Measurements from ENCODE around the gene PLA2G4D.

Gene PLA2G4D

DNA sequence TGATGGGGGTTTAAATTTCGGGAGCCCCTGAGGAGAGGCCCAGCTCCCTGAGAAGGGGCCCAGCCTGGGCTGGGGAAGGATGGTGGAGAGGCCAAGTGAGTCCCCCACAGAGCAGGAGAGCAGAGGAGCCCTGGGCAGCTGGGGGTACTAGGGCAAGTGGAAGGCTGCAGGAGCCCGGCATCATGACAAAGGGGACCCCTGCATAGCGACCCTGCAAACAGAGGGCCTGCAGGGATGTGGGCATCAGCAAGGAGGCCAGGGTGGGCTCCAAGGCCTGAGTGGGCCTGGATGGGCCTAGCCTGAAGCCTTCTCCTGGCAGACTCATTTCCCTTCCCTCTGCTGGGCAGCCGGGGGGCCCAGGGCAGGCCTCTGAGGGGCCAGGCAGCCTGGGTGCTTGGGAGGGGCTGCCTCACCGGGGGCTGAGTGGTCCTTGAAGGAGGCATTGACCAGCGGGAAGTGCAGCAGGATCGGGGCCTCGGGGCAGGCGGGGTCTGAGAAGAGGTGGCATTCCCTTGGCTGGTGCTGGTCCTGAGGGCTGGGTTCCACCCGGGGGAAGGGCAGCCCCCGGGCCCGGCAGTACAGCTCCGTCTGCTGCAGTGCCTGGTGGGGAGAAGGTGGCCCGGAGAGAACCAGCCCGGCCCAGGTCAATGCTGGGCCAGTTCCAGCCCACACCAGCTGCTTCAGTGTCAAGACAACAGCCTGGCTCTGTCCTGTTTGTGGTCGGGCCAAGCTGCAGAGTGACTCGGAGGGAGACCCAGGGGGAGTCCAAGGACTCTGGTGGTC is 24.7 kb downstream of the PLA2G4D start:
- Histone ChIP-seq H3K4me2 (ENCODE audit: low read length) (no peak overlapping the region), H3K79me2 (ENCODE audit: control insufficient read depth, low read length) (no peaks in the 10 kb centered on the region), H3K4me3 (ENCODE audit: low read length) (no peak overlapping the region), H3K36me3 (ENCODE audit: control insufficient read depth, low read length) (no peaks in the 10 kb centered on the region), H3K27me3 (ENCODE audit: control insufficient read depth, low read length) (peaks cover 9% of the 10 kb centered on the region), H3K9me3 (ENCODE audit: control insufficient read depth, insufficient read depth, low read length) (no peaks in the 10 kb centered on the region), H4K20me1 (ENCODE audit: control insufficient read depth, insufficient read depth, low read depth, low read length) (no peaks in the 10 kb centered on the region), H3F3A (ENCODE audit: control insufficient read depth, insufficient read depth) (no peaks in the 10 kb centered on the region), H3K4me1 (ENCODE audit: control insufficient read depth, low read length) (peaks cover 7% of the 10 kb centered on the region), H3K27ac (ENCODE audit: low read depth, low read length) (no peak overlapping the region), H3K9me2 (replicated peaks; ENCODE audit: control insufficient read depth, low read length) (no peaks in the 10 kb centered on the region)
- TF ChIP-seq CTCF (IDR thresholded peaks at IDR 0.05; ENCODE audit: low read depth, low read length, poor library complexity, severe bottlenecking) (no peak), EZH2phosphoT487 (IDR thresholded peaks at IDR 0.05; ENCODE audit: borderline replicate concordance, low read length) (no peak)

DNA sequence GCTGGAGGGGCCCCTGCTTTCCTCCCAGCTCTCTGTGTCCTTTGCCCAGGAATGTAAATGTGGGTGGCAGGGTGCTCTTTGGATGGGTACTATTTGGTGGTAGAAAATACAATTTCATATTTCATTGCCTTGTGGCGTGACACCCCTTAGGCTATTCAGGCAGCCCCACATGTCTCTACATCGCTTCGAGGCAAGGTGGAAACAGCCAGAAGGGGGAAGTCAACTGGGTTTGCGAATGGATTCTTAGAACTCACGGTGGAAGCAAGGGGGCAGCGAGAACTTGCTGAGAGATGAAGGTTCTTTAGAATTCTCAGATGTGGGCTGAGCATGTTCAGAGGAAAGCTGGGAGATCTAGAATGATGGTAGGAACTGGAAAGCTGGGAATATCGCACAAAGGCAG is 25.3 kb downstream of the PLA2G4D start:
- Histone ChIP-seq H3K4me1 (ENCODE audit: control insufficient read depth, low read length) (peaks cover 7% of the 10 kb centered on the region), H3K36me3 (ENCODE audit: control insufficient read depth, low read length) (no peaks in the 10 kb centered on the region), H3K27me3 (ENCODE audit: control insufficient read depth, low read length) (peaks cover 7% of the 10 kb centered on the region), H3K4me2 (ENCODE audit: low read length) (no peak overlapping the region), H3K9me2 (replicated peaks; ENCODE audit: control insufficient read depth, low read length) (no peaks in the 10 kb centered on the region), H3K9me3 (ENCODE audit: control insufficient read depth, insufficient read depth, low read length) (no peaks in the 10 kb centered on the region), H3F3A (ENCODE audit: control insufficient read depth, insufficient read depth) (no peaks in the 10 kb centered on the region), H4K20me1 (ENCODE audit: control insufficient read depth, insufficient read depth, low read depth, low read length) (no peaks in the 10 kb centered on the region), H3K79me2 (ENCODE audit: control insufficient read depth, low read length) (no peaks in the 10 kb centered on the region), H3K27ac (ENCODE audit: low read depth, low read length) (no peak overlapping the region), H3K4me3 (ENCODE audit: low read length) (no peak overlapping the region)
- TF ChIP-seq EZH2phosphoT487 (IDR thresholded peaks at IDR 0.05; ENCODE audit: borderline replicate concordance, low read length) (no peak), CTCF (IDR thresholded peaks at IDR 0.05; ENCODE audit: low read depth, low read length, poor library complexity, severe bottlenecking) (no peak)

DNA sequence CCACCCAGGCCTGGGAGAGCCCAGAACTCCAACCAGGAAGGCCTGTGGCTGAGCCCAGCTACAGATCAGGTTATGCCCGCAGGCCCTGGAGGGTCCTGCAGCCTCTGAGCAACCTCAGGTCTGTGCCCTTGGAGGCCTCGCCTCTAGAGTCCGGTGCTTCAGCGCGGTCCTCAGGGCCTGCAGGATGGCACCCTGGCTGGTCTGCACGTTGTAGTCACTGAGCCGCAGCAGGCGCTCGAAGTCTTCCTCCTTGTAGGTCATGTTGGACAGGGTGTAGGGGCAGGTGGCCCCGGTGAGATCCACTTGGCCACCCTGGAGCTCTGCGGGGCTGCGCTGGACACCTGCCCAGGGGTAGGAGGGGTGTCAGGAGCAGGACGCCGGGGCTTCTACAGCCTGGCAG is 25.8 kb downstream of the PLA2G4D start:
- Histone ChIP-seq H3K4me1 (ENCODE audit: control insufficient read depth, low read length) (peaks cover 7% of the 10 kb centered on the region), H3K27me3 (ENCODE audit: control insufficient read depth, low read length) (peaks cover 5% of the 10 kb centered on the region), H3F3A (ENCODE audit: control insufficient read depth, insufficient read depth) (no peaks in the 10 kb centered on the region), H3K27ac (ENCODE audit: low read depth, low read length) (no peak overlapping the region), H3K36me3 (ENCODE audit: control insufficient read depth, low read length) (no peaks in the 10 kb centered on the region), H4K20me1 (ENCODE audit: control insufficient read depth, insufficient read depth, low read depth, low read length) (no peaks in the 10 kb centered on the region), H3K9me3 (ENCODE audit: control insufficient read depth, insufficient read depth, low read length) (no peaks in the 10 kb centered on the region), H3K9me2 (replicated peaks; ENCODE audit: control insufficient read depth, low read length) (no peaks in the 10 kb centered on the region), H3K4me2 (ENCODE audit: low read length) (no peak overlapping the region), H3K4me3 (ENCODE audit: low read length) (no peak overlapping the region), H3K79me2 (ENCODE audit: control insufficient read depth, low read length) (no peaks in the 10 kb centered on the region)
- no peak for TF ChIP-seq EZH2phosphoT487 (IDR thresholded peaks at IDR 0.05; ENCODE audit: borderline replicate concordance, low read length)
- no peak for TF ChIP-seq CTCF (IDR thresholded peaks at IDR 0.05; ENCODE audit: low read depth, low read length, poor library complexity, severe bottlenecking)
